DMS79 (cell line): ENCODE data around the gene KRT77.
"Not testable (repeated sequence)": the region's sequence is repeated elsewhere in the genome, so short reads cannot be mapped to it uniquely, and the experiment has no call there.

ENCODE experiments used
- DNase-seq: peaks from one replicate; lab custom pipeline; 2025; lab: John Stamatoyannopoulos, UW

Gene KRT77

DNA sequence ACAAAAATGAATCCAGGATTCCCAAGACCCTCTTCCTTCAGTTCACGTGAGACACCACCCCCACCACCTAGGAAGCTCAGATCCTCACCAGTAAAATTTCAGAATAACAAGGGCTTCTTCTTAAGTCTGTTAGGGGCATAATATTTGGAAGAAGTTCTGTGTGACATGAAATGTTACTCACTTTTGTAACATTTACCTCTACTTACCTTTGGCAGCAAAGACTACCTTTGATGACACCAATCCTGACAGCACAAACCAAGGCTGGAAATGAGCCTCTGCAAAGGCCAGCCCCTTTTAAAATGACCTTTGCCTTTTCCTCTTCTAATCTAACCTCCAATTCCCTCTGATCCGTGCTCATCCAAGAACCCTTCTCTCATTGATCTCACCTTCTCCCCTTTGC, 19.4 kb upstream of the KRT77 start:
- no peak for DNase-seq

DNA sequence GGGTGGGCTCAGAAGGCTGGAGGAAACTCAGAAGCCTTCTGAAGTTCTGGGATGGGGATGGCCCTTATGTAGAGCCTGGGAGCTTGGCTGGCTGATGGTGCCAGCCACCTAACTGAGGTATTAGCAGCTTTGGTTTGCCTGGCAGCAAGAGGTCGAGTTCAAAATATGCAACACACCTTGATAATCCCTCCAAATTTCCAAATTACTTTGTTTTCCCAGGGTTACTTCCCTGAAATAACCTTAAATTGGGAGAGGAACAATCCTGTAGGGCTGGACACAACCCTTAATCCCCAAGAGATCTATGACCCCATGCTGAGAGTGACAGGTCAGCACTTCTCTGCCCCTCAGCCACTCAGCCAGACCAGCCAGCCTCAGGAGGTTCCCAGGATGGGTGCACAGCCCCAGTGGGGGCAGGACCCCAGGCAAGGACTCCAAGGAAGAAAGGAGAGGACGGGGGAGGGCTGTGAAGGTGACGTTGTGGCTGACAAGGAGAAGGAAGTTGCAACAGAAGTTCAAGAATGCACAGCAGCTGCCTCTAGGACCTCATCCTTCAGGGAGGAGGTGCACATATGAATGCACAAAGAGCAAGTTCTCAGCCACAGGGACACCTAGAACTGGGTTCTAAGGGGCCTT, 18.6 kb upstream of the KRT77 start:
- DNase-seq, result no peak

DNA sequence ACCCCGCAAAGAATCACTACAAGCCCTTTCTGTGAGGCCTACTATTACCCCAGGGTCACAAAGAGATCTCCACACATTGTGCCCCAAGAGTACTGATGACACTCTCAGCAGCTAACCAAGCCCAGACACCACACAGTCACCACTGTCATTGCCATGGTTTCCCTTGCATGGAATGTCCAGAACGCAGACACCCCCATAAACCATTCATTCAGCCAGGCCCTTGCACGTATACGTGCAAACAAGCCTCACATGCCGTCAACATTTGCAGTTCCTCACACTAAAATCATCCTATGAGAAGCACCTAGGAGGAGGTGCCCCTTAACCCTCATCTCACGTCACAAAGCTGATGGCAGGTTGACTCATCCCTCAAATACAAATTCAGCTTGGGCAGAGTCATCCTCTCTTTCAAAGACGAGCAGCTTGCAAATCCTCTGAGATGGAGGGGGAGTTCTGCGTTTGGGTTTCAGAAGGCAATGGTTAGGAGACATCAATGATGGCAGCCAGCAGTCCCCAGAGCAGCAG, 17.1 kb upstream of the KRT77 start:
- no peak for DNase-seq

DNA sequence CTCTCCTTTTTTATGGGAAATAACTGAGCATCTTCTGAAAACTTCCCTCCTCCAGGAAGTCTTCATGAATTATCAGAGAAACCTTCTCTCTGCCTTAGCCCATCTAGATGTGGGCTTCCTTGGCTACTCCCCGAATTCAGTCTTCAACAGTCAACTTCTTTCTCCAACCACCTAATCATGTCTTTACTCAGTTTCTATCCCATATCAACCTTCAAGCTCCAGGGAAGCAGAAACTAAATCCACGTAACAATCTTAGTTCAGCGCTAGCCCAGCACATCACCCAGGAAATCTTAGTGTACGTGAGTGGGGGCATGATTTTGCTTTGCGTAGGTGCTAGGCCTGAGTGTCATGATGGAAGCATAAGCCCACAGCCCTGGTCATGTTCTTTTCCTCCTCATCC, 12.7 kb upstream of the KRT77 start:
- no peak for DNase-seq

DNA sequence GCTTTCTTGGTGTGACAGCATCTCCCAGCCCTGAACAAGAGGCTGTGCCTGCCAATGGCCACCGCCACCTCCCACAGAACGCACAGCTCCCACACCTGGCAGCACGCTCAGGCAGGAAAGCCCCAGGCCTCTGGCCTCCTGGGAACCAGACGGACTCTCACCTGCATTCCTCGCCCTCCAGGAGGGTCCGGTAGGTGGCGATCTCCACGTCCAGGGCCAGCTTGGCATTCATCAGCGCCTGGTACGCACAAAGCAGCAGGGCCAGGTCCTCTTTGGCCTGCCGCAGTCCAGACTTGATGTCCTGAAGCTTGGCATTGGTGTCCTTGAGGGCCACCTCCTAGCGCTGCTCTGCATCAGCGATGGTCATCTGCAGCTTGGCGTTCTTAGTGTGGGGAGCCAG, 12.1 kb upstream of the KRT77 start:
- DNase-seq, result no peak

DNA sequence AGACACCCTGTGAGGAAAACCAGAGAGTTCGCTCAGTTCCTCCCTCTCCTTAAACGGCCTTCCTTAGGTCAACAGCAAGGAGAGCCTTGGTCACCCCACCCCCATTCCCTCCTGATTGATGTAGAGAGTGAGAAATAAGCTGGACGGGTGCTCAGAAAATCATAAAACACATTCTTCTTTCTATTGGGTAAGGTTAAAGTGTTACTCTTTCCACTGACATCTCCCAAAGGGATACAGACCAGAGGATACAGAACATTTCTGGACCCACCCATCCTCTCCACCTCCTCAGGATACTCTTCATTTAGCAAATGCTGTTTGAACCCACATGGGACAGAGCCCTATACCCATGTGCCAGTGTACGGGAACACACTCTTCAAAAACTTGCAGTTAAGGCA, 11.6 kb upstream of the KRT77 start:
- no peak for DNase-seq

DNA sequence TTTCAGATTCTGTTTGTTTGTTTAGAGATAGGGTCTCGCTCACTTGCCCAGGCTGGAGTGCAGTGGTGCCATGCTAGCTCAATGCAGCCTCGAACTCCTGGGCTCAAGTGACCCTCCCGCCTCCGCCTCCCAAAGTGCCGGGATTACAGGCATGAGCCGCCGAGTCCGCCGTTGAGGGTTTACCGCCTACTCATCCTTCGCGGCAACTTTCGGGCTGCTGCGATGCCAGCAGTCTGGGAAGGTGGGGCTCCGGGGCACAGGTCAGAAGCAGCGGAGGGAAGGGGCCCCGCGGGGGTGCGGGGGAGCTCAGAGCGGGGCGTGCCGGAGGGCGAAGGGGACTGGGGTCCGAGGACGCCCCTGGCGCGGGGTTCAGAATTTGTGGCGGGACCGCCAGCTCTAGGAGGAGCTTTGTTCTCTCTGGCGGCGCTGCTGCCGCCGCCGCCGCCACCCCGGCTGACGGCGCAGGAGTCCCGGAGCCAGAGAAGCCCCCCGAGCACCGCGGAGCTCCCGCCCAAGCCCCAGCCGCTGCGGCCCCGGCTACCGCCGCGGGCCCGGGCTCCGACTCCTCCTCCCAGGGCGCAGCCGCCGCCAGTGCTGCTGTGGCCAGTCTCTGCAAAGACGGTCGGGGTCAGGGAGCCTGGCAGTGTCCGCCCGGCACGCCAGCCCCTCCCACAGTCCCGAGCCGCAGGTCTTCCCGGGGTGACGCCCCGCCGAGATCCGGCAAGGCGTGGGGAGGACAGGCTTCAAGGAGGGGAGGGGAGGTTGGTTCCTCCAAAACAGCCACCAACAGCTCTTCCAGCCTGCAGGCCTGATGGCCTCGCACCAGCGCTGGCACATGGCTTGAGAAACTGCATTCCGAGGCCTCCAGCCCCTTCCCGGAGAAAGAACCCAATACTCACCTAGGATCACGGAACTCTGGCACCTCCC, 10.9 kb upstream of the KRT77 start:
- DNase-seq, result no peak

DNA sequence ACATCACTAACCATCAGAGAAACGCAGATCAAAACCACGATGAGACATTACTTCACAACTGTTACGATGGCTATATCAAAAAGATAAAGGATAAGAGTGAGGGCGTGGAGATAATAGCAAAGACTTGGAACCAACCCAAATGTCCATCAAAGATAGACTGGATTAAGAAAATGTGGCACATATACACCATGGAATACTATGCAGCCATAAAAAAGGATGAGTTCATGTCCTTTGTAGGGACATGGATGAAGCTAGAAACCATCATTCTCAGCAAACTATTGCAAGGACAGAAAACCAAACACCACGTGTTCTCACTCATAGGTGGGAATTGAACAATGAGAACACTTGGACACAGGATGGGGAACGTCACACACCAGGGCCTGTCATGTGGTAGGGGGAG, 8.8 kb upstream of the KRT77 start:
- not testable (repeated sequence) for DNase-seq

DNA sequence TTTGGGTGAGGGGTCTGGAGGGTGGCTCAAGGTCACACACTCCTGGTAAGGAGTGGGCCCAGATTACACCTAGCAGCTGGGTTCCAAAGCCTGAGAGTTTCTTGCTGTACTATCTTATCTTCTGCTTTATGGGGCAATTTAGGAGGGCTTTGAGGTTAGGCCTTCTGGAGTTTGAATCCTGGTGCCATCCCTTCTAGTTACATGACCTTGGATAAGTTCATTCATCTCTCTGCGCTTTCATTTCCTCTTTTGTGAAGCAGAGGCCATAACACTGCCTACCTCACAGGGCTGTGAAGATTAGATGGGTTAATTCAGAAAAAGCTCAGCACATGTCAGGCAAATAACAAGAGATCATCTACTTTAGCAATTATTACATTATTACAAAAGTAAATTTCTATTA, 7.4 kb upstream of the KRT77 start:
- DNase-seq, result no peak

DNA sequence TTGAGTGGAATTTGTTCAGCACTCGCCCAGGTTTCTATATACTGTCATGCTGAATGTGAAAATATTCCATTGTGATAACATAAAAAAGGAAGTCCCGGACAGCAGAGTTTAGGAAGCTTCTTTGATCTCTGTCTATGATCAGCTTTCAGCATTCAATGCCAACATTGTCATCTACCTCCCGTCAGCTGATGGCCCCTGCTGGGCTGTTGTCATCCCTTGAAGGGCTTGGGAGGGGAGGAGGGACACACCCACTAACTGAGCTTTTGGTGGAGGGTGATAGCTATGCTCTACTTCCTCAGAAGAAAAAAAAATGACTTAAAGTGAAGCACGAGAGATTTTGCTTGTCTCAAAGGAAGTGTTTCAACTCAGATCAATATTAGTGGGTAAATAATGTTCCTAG, 4.7 kb upstream of the KRT77 start:
- no peak for DNase-seq

DNA sequence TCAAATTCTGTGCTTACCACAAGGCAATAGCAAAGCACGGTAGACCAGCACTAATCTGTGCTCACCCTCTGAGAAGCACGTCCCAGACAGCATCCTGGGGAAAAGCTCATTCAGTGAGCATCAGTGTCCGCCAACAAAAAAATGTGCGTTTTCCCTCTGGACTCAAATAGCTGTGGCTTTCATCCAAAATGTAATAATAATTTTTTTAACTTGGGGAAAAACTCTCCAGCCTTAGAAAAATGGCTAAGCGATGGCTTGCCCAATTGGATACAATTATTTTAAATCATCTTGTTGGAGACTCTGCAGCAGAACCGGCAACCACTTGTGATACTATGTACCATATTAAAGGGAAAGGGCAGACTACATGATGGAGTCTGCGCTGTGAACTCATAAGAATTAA, 1.1 kb upstream of the KRT77 start:
- no peak for DNase-seq

DNA sequence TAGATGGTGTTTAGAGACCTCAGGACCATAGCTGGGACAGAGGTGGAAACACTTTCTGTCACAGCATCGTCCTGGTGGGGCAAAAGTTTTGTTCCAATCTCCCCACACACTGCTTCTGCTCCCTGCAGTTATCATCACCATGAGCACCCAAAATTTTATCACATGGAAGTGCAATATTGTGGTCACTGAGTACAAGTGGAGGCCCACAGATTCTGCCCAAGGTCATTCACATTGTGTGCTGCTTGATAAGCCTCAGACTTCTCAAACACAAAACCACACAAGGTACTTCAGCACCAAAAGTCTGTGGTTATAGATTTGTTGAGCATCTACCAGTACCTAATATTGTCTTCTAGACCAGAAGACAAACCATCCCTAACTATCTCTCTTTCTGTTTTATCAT, 554 bp upstream of the KRT77 start:
- DNase-seq, result no peak

DNA sequence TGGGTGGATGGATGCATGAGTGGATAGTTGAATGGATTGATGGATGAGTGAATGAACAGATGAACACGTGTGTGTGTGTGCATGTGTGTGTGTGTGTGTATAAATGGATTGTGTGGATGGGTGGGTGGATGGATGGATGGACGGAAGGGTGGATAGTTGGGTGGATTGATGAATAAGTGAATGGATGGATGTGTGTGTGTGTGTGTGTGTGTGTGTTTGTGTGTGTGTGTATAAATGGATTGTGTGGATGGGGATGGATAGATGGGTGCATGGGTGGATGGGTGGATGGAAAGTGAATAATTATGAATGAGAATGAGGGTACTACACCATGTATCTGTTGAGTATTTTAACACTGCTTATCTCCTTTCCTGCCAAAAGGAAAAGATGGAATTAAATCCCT, 986 bp downstream of the KRT77 start:
- no peak for DNase-seq

DNA sequence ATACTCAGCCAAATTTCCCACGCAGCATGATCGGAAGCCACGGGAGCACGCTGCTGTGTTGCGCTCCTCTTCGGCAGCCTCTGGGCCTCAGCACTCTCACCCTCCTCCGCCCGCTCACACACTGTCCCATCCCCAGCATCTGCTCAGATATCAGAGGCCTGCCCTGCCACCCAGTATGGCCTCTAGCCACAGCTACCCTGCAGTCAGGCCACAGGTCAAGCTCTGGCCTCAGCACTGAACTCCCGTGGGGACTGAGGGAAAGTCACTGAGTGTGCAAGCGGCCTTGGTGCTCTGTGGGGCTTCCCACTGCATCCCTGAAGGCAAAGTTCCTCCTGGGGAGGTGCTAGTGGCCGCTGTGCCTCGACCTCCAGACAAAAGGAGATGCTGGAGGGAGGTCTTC, 2.0 kb downstream of the KRT77 start:
- no peak for DNase-seq

DNA sequence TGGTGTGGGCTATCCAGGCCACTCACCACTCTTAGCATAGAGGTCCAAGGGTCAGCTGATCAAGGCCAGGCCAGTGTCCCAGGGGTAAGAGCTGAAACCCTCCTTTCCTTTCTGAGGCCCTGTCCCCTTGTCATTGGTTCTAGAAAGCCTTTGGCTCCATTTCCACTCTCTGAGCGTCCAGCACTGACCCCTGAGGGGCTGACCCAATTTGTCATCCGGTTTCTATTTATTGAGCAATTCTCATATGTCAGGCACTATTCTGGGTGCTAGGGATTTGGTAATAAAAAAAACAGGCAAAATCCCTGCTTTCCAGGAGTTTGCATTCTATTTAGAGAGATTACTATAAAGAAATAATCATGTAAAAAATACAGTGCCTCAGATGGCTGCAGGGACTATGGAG, 3.4 kb downstream of the KRT77 start:
- no peak for DNase-seq

DNA sequence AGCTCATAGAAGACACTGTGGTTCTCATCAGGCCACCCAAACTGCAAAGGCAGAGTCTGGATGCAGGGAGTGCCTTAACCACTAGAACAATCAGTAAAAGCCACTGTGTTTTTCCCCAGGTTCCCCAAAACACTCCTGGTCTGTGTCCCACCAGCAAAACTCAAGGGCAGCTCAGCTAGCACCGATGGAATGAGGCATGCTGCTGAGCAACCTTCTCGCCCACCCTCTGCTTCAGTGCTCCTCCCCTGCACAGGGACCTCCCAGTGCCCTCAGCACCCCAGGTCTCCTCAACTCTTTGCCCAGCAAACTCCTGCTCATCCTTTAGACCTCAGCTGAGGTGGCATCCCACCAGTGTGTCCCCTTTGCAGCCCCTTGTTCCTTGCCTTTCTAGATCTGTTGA, 4.0 kb downstream of the KRT77 start:
- no peak for DNase-seq

DNA sequence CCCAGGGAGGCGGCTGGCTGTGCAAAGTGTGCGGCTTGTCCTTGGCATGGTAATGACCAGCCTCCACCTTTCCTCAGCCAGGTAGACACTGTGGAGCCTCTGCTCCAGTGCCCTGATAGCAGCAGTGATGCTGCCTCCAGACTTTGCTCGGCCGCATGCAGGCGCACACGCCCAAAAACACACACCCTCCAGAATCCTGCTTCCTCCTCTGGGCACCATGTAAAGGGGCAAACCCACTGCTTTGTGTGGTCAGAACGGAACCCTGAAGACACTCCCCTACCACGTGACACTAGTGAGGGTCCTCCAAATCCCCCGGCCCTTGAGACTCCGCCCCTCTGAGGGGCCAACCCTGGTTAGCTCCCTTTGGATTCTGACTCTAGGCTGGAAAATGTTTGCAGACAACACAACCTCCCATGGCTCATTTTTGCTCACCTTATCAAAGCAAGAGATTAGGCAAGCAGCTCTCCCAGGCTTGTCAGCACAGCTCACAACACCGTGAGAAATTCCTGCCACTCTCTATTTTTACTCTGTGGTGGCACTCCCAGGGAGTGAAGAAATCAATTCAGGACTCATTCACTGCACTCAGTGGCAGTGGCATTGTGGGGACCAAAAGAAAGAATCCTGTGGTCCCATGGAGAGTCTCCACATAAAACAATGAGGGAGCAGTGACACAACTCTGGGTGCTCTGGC, 4.5 kb downstream of the KRT77 start:
- no peak for DNase-seq

DNA sequence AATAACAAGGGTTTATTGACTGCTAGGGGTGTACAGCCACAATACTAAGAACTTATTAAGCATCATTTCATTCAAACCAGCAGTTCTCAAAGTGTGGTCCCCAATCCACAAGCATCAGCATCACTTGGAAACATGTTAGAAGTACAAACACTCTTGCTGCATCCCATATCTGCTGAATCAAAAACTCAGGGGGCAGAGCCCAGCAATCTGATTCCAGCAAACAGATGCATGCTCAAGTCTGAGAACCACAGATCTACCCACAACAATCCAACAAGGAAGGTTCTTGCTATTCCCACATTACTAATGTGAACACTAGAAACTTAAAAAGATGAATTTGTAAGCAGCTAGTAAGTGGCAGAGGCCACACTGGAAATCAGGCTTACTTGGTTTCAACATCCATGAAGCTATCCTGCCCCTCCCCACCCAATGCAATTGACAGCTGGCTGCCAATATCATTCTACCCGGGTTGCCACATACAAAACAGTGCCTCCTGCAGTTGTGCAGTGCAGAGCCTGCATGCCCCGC, 6.2 kb downstream of the KRT77 start:
- no peak for DNase-seq

DNA sequence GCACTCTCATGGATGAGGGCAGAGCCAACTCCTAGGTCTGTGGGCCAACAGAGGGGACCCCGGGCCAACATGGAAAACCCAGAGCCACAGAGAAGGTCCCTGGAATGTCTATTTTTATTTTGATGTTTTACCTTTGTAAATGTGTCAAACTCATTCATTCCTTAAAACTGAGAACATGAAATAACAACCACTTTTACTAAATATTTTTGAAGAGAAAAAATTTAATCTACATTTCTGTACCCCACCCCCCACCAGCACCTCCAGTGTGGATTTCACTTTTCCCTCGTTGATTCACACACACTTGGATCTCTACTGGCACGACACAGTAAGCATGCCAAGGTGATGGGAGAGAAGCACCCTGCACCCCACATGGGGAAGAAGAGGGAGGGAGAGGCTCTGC, 6.7 kb downstream of the KRT77 start:
- DNase-seq, result no peak

DNA sequence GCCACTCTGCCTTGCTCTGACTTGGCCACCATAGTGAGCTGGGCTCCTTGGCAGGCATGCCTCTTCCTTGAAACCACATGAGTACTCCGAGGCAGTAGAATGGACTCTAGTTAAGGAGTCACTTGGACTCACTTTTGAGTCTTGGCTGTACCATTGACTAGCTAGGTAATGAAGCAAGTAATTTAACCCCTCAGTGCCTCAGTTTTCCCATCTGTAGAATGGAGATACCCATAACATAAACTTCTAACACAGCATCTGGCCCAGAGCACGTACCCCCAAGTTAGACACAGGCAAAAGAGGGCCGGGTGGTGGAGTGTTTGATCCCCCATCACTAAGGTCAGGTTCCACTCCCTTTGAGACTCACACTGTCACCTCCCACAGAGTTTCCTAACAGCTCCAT, 8.3 kb downstream of the KRT77 start:
- no peak for DNase-seq

DNA sequence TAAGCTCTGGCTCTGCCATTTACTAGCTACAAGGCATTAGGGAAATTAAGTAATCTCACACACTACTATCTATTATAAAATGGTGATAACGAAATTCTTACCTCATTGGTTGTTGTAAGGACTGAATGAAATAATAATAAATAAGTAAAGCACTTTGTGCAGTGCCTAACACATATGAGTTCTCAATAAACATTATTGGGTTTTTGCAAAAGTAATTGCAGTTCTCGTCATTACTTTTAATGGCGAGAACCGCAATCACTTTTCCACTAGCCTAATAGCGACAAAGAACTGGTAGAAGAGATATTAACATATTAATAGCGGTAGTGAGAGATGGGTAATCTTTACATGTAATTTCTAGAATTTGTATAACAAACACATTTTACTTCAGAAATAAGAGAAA, 9.2 kb downstream of the KRT77 start:
- no peak for DNase-seq

DNA sequence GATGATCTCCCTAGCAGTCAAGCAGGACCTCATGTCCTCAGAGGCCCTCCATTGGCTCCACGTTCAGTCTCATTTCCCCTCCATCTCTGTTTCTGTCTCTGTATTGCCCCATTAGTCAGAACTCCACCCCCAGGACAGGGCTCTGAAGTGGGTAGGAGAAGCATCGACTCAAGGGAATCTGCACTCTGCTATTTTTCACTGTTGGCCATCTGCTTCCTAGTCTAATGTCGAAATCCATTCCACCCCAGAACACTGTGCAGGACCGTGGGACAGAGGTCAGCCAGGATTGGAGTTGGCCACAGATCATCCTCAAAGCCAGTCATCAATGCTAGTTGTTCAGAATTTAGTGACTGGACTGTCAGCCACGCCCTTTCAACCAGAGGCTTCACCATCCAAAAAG, 10.1 kb downstream of the KRT77 start:
- DNase-seq, result no peak

DNA sequence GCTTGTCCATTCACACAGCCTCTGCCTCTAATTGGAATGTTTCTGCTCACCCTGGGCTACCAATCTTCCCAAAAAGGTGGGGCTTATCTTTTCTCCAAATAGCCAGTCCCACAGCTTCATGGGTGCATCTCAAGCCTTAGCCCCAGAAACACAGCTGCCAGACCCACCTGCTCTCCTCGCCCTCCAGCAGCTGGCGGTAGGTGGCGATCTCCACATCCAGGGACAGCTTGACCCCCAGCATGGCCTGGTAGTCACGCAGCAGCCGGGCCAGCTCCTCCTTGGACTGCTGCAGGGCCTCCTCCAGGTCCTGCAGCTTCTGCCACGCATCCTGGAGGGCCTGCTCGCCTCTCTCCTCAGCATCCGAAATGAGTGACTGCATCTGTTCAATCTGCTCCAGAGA, 11.1 kb downstream of the KRT77 start:
- DNase-seq, result no peak
